Umbilical cord (tissue), 2 donors: ENCODE measurements around the gene ASB11. TPM values are rescaled to one million over a fixed set of nuclear protein-coding genes. Genes with fewer than 3 reads are reported as not detected.
A peak's percentile ranks its signal among the peaks of the same experiment; 100 is the strongest.
"Not testable (repeated sequence)": the region's sequence is repeated elsewhere in the genome, so short reads cannot be mapped to it uniquely, and the experiment has no call there.

ENCODE experiments used
- DNase-seq: peaks from one replicate; pipeline ENCODE4 v3.0.0-alpha.2; 2015; ENCODE audit warnings: low spot score
- total RNA-seq: library from RNA; depleted of rRNA; stranded (reverse); fragments of >200 nt; gene quantifications from one replicate; pipeline ENCODE4 v1.2.3, GENCODE V29; 2014; ENCODE audit warnings: low replicate concordance; ENCODE audit not compliant: insufficient read depth

Gene ASB11
- total RNA-seq, 1 donor from 2014 or later = not detected

GRCh38 chrX:15310117-15310516, 5.3 kb downstream of the ASB11 start:
- peak; percentile 51 for DNase-seq

- DNase-seq = not testable (repeated sequence)
Measured at GRCh38 chrX:15305899-15306298, 9.5 kb downstream of the ASB11 start.

- peak; percentile 7 for DNase-seq
Measured at GRCh38 chrX:15301924-15302323, 13.5 kb downstream of the ASB11 start.

GRCh38 chrX:15299941-15300851, 15.2 kb downstream of the ASB11 start:
- peak; percentile 40 for DNase-seq

GRCh38 chrX:15298780-15299179, 16.7 kb downstream of the ASB11 start:
- DNase-seq = no peak

- DNase-seq = no peak
Measured at GRCh38 chrX:15298201-15298600, 17.2 kb downstream of the ASB11 start.

GRCh38 chrX:15293451-15293850, 22.0 kb downstream of the ASB11 start:
- no peak for DNase-seq

GRCh38 chrX:15292861-15293260, 22.6 kb downstream of the ASB11 start:
- no peak for DNase-seq

- DNase-seq = no peak
Measured at GRCh38 chrX:15277604-15278003, 37.8 kb downstream of the ASB11 start.

GRCh38 chrX:15274946-15275345, 40.5 kb downstream of the ASB11 start:
- DNase-seq = no peak

- DNase-seq = not testable (repeated sequence)
Measured at GRCh38 chrX:15273275-15273674, 42.2 kb downstream of the ASB11 start.

- DNase-seq = no peak
Measured at GRCh38 chrX:15271757-15272156, 43.7 kb downstream of the ASB11 start.

GRCh38 chrX:15269618-15270521, 45.6 kb downstream of the ASB11 start, which contains the start of gene ASB9:
ASB9 (minus strand) TSS chrX:15270083; CDS start chrX:15269874, 209 bp downstream.
- peak; percentile 64 for DNase-seq

- DNase-seq = no peak
Measured at GRCh38 chrX:15269120-15269519, 46.3 kb downstream of the ASB11 start.

GRCh38 chrX:15254852-15255251, 60.6 kb downstream of the ASB11 start:
- no peak for DNase-seq

GRCh38 chrX:15245896-15246295, 69.5 kb downstream of the ASB11 start:
- no peak for DNase-seq

- no peak for DNase-seq
Measured at GRCh38 chrX:15244421-15244820, 71.0 kb downstream of the ASB11 start.

- peak; percentile 56 for DNase-seq
Measured at GRCh38 chrX:15242899-15243555, 72.4 kb downstream of the ASB11 start.

GRCh38 chrX:15241301-15241700, 74.1 kb downstream of the ASB11 start:
- DNase-seq = no peak

GRCh38 chrX:15240414-15240813, 75.0 kb downstream of the ASB11 start:
- DNase-seq = no peak

GRCh38 chrX:15236146-15236545, 79.3 kb downstream of the ASB11 start:
- DNase-seq = no peak

- no peak for DNase-seq
Measured at GRCh38 chrX:15235001-15235400, 80.4 kb downstream of the ASB11 start.
